Psoas muscle (tissue), 8 donors: Measurements from ENCODE around the gene GDF9. TPM values are rescaled to one million over a fixed set of nuclear protein-coding genes. Genes with fewer than 3 reads are reported as not detected.

Source experiments
- ATAC-seq, 4 donors: fragments of 200-7000 bp; cut with Tn5 transposase; one replicate each; pipeline ENCODE4 v1.9.1; 2020; ENCODE audit warnings: moderate library complexity in 3 of 4, mild to moderate bottlenecking in 2 of 4
- DNase-seq, 2 donors: peaks; one replicate each; pipeline ENCODE4 v3.0.0-alpha.2; 2020
- H3K27ac ChIP-seq: fragments of 200-600 bp; one replicate; pipeline ENCODE4 v1.8.0; 2022
- H3K27me3 ChIP-seq, 3 donors: fragments of 200-600 bp in 1 of 3; one replicate each; pipeline versions ENCODE4 v1.6.1 to v1.8.0; 2013 to 2022; ENCODE audit warnings: low read length in 2 of 3, mild to moderate bottlenecking in 2 of 3, moderate library complexity in 1 of 3; ENCODE audit not compliant: insufficient read depth in 3 of 3
- H3K36me3 ChIP-seq, 2 donors: fragments of 200-600 bp in 1 of 2; one replicate each; pipeline versions ENCODE4 v1.6.1 to v1.8.0; 2013 to 2022; ENCODE audit warnings: low read depth in 1 of 2, mild to moderate bottlenecking in 1 of 2, moderate library complexity in 1 of 2; ENCODE audit not compliant: insufficient read depth in 1 of 2
- H3K4me1 ChIP-seq: fragments of 200-600 bp; one replicate; pipeline ENCODE4 v1.8.0; 2022
- H3K4me3 ChIP-seq: fragments of 200-600 bp; one replicate; pipeline ENCODE4 v1.8.0; 2022; ENCODE audit warnings: mild to moderate bottlenecking
- H3K9me3 ChIP-seq: fragments of 200-600 bp; one replicate; pipeline ENCODE4 v1.8.0; 2022
- CTCF ChIP-seq: fragments of 200-600 bp; IDR thresholded peaks from one replicate; pipeline ENCODE4 v1.8.0; 2022; ENCODE audit warnings: antibody characterized with exemption
- WGBS, 3 donors: extraction: QIAGEN DNeasy Blood & Tissue Kit; methylation state at CpG; one replicate each; pipeline versions ENCODE4 v1.1.6 to v1.1.7; 2013; 5-methylcytosine and 5-hydroxymethylcytosine counted together
- intact Hi-C, 2 donors: fragments of 100-400 bp; cut with DNase I; formaldehyde crosslinking; loops; one replicate each; pipeline versions ENCODE4 v1.11.0 to v1.14.2; 2022
- polyA plus RNA-seq, 3 donors: library from polyadenylated mRNA; stranded (reverse); fragments of 200-250 nt; gene quantifications; one replicate each; pipeline ENCODE4 v1.2.3, GENCODE V29; 2013
- total RNA-seq, 4 donors: library from RNA; stranded (reverse); fragmentation: NEBNext Ultra II Directional in 2 of 4; extraction: Animal tissue kit (Norgen Biotek cat#: 25700) in 2 of 4; gene quantifications; one replicate each; pipeline versions ENCODE4 v1.2.1 to v1.2.4, GENCODE V29; 2021 to 2023
- donor health status: healthy with polysubstance abuse.
- donor health status: DM: no; HTN: no; CAD: no; lungs with moderate emphysema.
- donor health status: Bipolar disorder and iron deficiency.
- donor health status: healthy.
- donor health status: DM: yes; HTN: yes; CAD: no.
- donor health status: DM: no; HTN: no; CAD: no.
- donor health status: DM: no; HTN: no; CAD: no.
- donor health status: DM: yes; HTN: yes; CAD: no.

The GDF9 gene
- total and polyA plus RNA-seq, 7 donors, result 0.07 to 1.2 (median 0.65) TPM

GRCh38 chr5:132886064-132886823 is 20.0 kb upstream of the GDF9 start:
- intact Hi-C loops, result loop anchor here in 1 of 2 donors (10.0 kb wide), 2 partner anchors 189 to 281 kb away; no protein-coding TSS in a partner anchor
- H3K4me1 ChIP-seq, result no peaks in the 10 kb centered on the region
- H3K27me3 ChIP-seq, result no peaks in the 10 kb centered on the region
- H3K36me3 ChIP-seq, result peaks cover 11 to 100% of the 10 kb centered on the region in 2 donors
- no peak overlapping the region for H3K27ac ChIP-seq
- no peak for TF ChIP-seq CTCF
- no peaks in the 10 kb centered on the region for H3K9me3 ChIP-seq
- no peak for DNase-seq
- ATAC-seq, result no peak
- no peak overlapping the region for H3K4me3 ChIP-seq
- 91 to 95% (median 93%) methylated on average over 11 of the region's 11 CpGs for WGBS, 3 donors

- no peaks in the 10 kb centered on the region for H3K4me1 ChIP-seq
- H3K9me3 ChIP-seq, result no peaks in the 10 kb centered on the region
- no peak overlapping the region for H3K4me3 ChIP-seq
- 77 to 86% (median 78%) methylated on average over 2 of the region's 2 CpGs for WGBS, 3 donors
- DNase-seq, result no peak
- H3K36me3 ChIP-seq, result peaks cover 13 to 100% of the 10 kb centered on the region in 2 donors
- H3K27me3 ChIP-seq, result no peaks in the 10 kb centered on the region
- ATAC-seq, result no peak
- H3K27ac ChIP-seq, result no peak overlapping the region
- intact Hi-C loops, result loop anchor here (5.0 to 10.0 kb wide), 5 partner anchors 52 to 363 kb away; partner anchors contain the start of gene SHROOM1 (in 1 of the 2)
- TF ChIP-seq CTCF, result no peak
Measured at GRCh38 chr5:132884548-132884947, 18.3 kb upstream of the GDF9 start.

GRCh38 chr5:132883261-132883834 is 17.1 kb upstream of the GDF9 start:
- intact Hi-C loops, result loop anchor here (5.0 to 10.0 kb wide), 5 partner anchors 51 to 364 kb away; partner anchors contain the start of gene SHROOM1 (in 1 of the 2)
- H3K9me3 ChIP-seq, result no peaks in the 10 kb centered on the region
- DNase-seq, result no peak
- H3K4me1 ChIP-seq, result peaks cover 3% of the 10 kb centered on the region
- ATAC-seq, result peak; percentile 74 to 86 (median 82)
- TF ChIP-seq CTCF, result peak; percentile 66
- H3K27me3 ChIP-seq, result no peaks in the 10 kb centered on the region
- H3K27ac ChIP-seq, result no peak overlapping the region
- peaks cover 13 to 93% of the 10 kb centered on the region in 2 donors for H3K36me3 ChIP-seq
- 41 to 48% (median 42%) methylated on average over 2 of the region's 2 CpGs for WGBS, 3 donors
- no peak overlapping the region for H3K4me3 ChIP-seq

GRCh38 chr5:132877938-132878337 is 11.7 kb upstream of the GDF9 start:
- peak; percentile 88 to 97 (median 94) for ATAC-seq
- H3K36me3 ChIP-seq, result peaks cover 6 to 83% of the 10 kb centered on the region in 2 donors
- 27 to 40% (median 33%) methylated on average over 3 of the region's 3 CpGs for WGBS, 3 donors
- no peaks in the 10 kb centered on the region for H3K9me3 ChIP-seq
- H3K27me3 ChIP-seq, result no peaks in the 10 kb centered on the region
- peaks cover 23% of the 10 kb centered on the region for H3K4me1 ChIP-seq
- H3K27ac ChIP-seq, result peak overlapping the region; percentile 61
- H3K4me3 ChIP-seq, result no peak overlapping the region
- DNase-seq, result peak in 1 of 2 donors; percentile 69
- TF ChIP-seq CTCF, result no peak
- intact Hi-C loops, result no loop called here
